H1 (cell line): Measurements from ENCODE around the gene XK. TPM values are rescaled to one million over a fixed set of nuclear protein-coding genes. Genes with fewer than 3 reads are reported as not detected.

Experiments used
- CTCF ChIA-PET: fragments of 300-600 bp; sonication (Branson Sonifier 250); formaldehyde crosslinking; loops from one replicate; lab custom pipeline; 2021; ENCODE audit not compliant: partially characterized antibody; lab: Charles Lee
- POLR2A ChIA-PET: fragments of 300-600 bp; sonication (Branson Sonifier 250); formaldehyde crosslinking; loops from one replicate; lab custom pipeline; 2021; ENCODE audit warnings: inconsistent platforms; ENCODE audit not compliant: partially characterized antibody; lab: Charles Lee
- DNase-seq, 2 experiments: peaks; one replicate each; pipeline versions ENCODE4 v3.0.0 to v3.0.0-alpha.2; 2010 to 2022; ENCODE audit warnings: low spot score in 2 of 2, low read depth in 1 of 2, mixed read lengths in 1 of 2
- FAIRE-seq: peaks from 2 replicates; lab custom pipeline; 2011; peaks lifted over from hg19 to GRCh38; lab: Jason Lieb, UNC
- H2AFZ ChIP-seq: 2 replicates; pipeline ENCODE4 v1.8.1; 2012; ENCODE audit warnings: low read length, inconsistent platforms
- H2AK5ac ChIP-seq: 2 replicates; pipeline ENCODE4 v1.6.1; 2013; ENCODE audit warnings: low read depth, low read length
- H2BK120ac ChIP-seq: replicated peaks from 2 replicates; pipeline ENCODE3; 2013; ENCODE audit warnings: low read depth, low read length, inconsistent platforms
- H2BK12ac ChIP-seq: 2 replicates; pipeline ENCODE4 v1.6.1; 2013; ENCODE audit warnings: low read depth, low read length
- H2BK15ac ChIP-seq: 2 replicates; pipeline ENCODE4 v1.6.1; 2013; ENCODE audit warnings: low read length
- H2BK20ac ChIP-seq: 2 replicates; pipeline ENCODE4 v1.6.1; 2013; ENCODE audit warnings: low read length
- H2BK5ac ChIP-seq: 2 replicates; pipeline ENCODE4 v1.6.1; 2013; ENCODE audit warnings: low read depth, low read length
- H3K14ac ChIP-seq: 2 replicates; pipeline ENCODE4 v1.6.1; 2013; ENCODE audit warnings: inconsistent platforms; ENCODE audit not compliant: insufficient read length
- H3K18ac ChIP-seq: 2 replicates; pipeline ENCODE4 v1.6.1; 2013; ENCODE audit warnings: low read length; ENCODE audit errors: extremely low read depth
- H3K23ac ChIP-seq: 2 replicates; pipeline ENCODE4 v1.6.1; 2013; ENCODE audit warnings: inconsistent platforms; ENCODE audit not compliant: insufficient read length
- H3K23me2 ChIP-seq: 2 replicates; pipeline ENCODE4 v1.6.1; 2013; ENCODE audit warnings: low read depth, low read length
- H3K27ac ChIP-seq: 2 replicates; pipeline ENCODE4 v1.6.1; 2011; ENCODE audit warnings: low read depth, low read length, inconsistent platforms
- H3K27me3 ChIP-seq, 4 experiments: replicated peaks in 1 of 4; 1 replicate in 1 of 4; 2 replicates in 3 of 4; pipeline versions ENCODE4 v1.6.1 to v1.8.1; 2011 to 2013; ENCODE audit warnings: low read length in 3 of 4, mild to moderate bottlenecking in 3 of 4, inconsistent platforms in 2 of 4, mixed read lengths in 2 of 4, moderate library complexity in 1 of 4; ENCODE audit not compliant: control insufficient read depth in 3 of 4, insufficient read depth in 3 of 4; ENCODE audit errors: extremely low read depth in 1 of 4
- H3K36me3 ChIP-seq, 4 experiments: 2 replicates each; pipeline versions ENCODE4 v1.6.1 to v1.8.1; 2011 to 2013; ENCODE audit warnings: mild to moderate bottlenecking in 4 of 4, low read length in 3 of 4, moderate library complexity in 2 of 4, control low read depth in 1 of 4, inconsistent platforms in 1 of 4; ENCODE audit not compliant: insufficient read depth in 4 of 4, control insufficient read depth in 2 of 4
- H3K4ac ChIP-seq: replicated peaks from 2 replicates; pipeline ENCODE3; 2013; ENCODE audit warnings: low read length, low read depth, mixed read lengths, inconsistent platforms; ENCODE audit not compliant: insufficient read length
- H3K4me1 ChIP-seq, 4 experiments: replicated peaks in 1 of 4; 1 replicate in 1 of 4; 2 replicates in 3 of 4; pipeline versions ENCODE4 v1.6.1 to v1.8.1; 2011 to 2013; ENCODE audit warnings: low read length in 3 of 4, inconsistent platforms in 2 of 4, mixed read lengths in 1 of 4; ENCODE audit not compliant: insufficient read depth in 4 of 4, control insufficient read depth in 3 of 4
- H3K4me2 ChIP-seq, 2 experiments: 2 replicates each; pipeline versions ENCODE4 v1.6.1 to v1.8.1; 2011 to 2013; ENCODE audit warnings: low read depth in 2 of 2, low read length in 2 of 2, control low read depth in 1 of 2, inconsistent platforms in 1 of 2, mild to moderate bottlenecking in 1 of 2; ENCODE audit not compliant: insufficient read depth in 1 of 2
- H3K4me3 ChIP-seq, 4 experiments: fragments of 200-600, 300-600 bp in 1 of 4; sonication (generic), shearing (Covaris generic), sonication (Bioruptor Twin) in 1 of 4; 2 replicates each; pipeline versions ENCODE4 v1.5.1 to v1.8.1; 2011 to 2016; ENCODE audit warnings: low read length in 4 of 4, low read depth in 3 of 4, control low read depth in 2 of 4, inconsistent platforms in 2 of 4, mild to moderate bottlenecking in 2 of 4, mixed read lengths in 1 of 4, moderate library complexity in 1 of 4; ENCODE audit not compliant: insufficient read depth in 2 of 4; ENCODE audit errors: extremely low read depth in 1 of 4
- H3K56ac ChIP-seq: replicated peaks from 2 replicates; pipeline ENCODE3; 2013; ENCODE audit warnings: low read depth, mild to moderate bottlenecking, mixed read lengths, low read length, inconsistent platforms; ENCODE audit not compliant: insufficient read length
- H3K79me1 ChIP-seq: 2 replicates; pipeline ENCODE4 v1.6.1; 2013; ENCODE audit warnings: low read depth, low read length, control low read depth
- H3K79me2 ChIP-seq, 2 experiments: 2 replicates each; pipeline versions ENCODE4 v1.6.1 to v1.8.1; 2012 to 2013; ENCODE audit warnings: low read length in 2 of 2, mild to moderate bottlenecking in 2 of 2, inconsistent platforms in 1 of 2; ENCODE audit not compliant: insufficient read depth in 2 of 2, control insufficient read depth in 1 of 2
- H3K9ac ChIP-seq, 4 experiments: replicated peaks in 1 of 4; 1 replicate in 1 of 4; 2 replicates in 3 of 4; pipeline versions ENCODE4 v1.6.1 to v1.8.1; 2011 to 2013; ENCODE audit warnings: low read depth in 3 of 4, low read length in 3 of 4, control low read depth in 2 of 4, mild to moderate bottlenecking in 2 of 4, moderate library complexity in 2 of 4, inconsistent platforms in 1 of 4; ENCODE audit errors: extremely low read depth in 1 of 4
- H3K9me3 ChIP-seq, 2 experiments: 2 replicates each; pipeline versions ENCODE4 v1.6.1 to v1.8.1; 2012 to 2013; ENCODE audit warnings: mild to moderate bottlenecking in 2 of 2, moderate library complexity in 2 of 2, control low read depth in 1 of 2, inconsistent platforms in 1 of 2, low read depth in 1 of 2, low read length in 1 of 2, mixed read lengths in 1 of 2; ENCODE audit not compliant: insufficient read depth in 2 of 2
- H4K20me1 ChIP-seq, 2 experiments: replicated peaks in 1 of 2; 2 replicates each; pipeline versions ENCODE3 to v1.8.1; 2011 to 2013; ENCODE audit warnings: inconsistent platforms in 2 of 2, low read length in 2 of 2, mild to moderate bottlenecking in 1 of 2; ENCODE audit not compliant: insufficient read depth in 2 of 2, control insufficient read depth in 1 of 2
- H4K5ac ChIP-seq: 2 replicates; pipeline ENCODE4 v1.6.1; 2013; ENCODE audit warnings: low read length, low read depth, mixed read lengths, inconsistent platforms; ENCODE audit not compliant: insufficient read length
- H4K8ac ChIP-seq: 2 replicates; pipeline ENCODE4 v1.8.0; 2013; ENCODE audit warnings: mild to moderate bottlenecking, moderate library complexity, low read length, inconsistent platforms; ENCODE audit not compliant: insufficient read depth; ENCODE audit errors: extremely low read depth
- H4K91ac ChIP-seq: replicated peaks from 2 replicates; pipeline ENCODE3; 2013; ENCODE audit warnings: low read length, mixed read lengths, inconsistent platforms; ENCODE audit not compliant: insufficient read length
- CREB1 ChIP-seq: IDR thresholded peaks from 2 replicates; pipeline ENCODE4 v1.6.1; 2012; ENCODE audit warnings: inconsistent platforms
- KDM5A ChIP-seq: fragments of 200-600 bp; IDR thresholded peaks from 2 replicates; pipeline ENCODE4 v1.7.1; 2012; ENCODE audit warnings: mild to moderate bottlenecking, low read length, inconsistent platforms, mixed read lengths
- MAFK ChIP-seq: IDR thresholded peaks from 2 replicates; pipeline ENCODE4 v1.6.1; 2012; ENCODE audit warnings: low read depth, mild to moderate bottlenecking, improper control_type of control experiment, low read length
- SIRT6 ChIP-seq: IDR thresholded peaks from one replicate; pipeline ENCODE4 v1.7.1; 2012; ENCODE audit warnings: low read length, inconsistent platforms
- SP1 ChIP-seq: IDR thresholded peaks from 2 replicates; pipeline ENCODE4 v1.6.1; 2011; ENCODE audit warnings: low read depth, low read length
- SP2 ChIP-seq: IDR thresholded peaks from 2 replicates; pipeline ENCODE4 v1.6.1; 2012; ENCODE audit warnings: mild to moderate bottlenecking, low read length, inconsistent platforms
- WGBS, 2 experiments: shearing (Covaris generic) in 1 of 2; methylation state at CpG; one replicate each; pipeline versions ENCODE4 v1.1.6 to v1.1.7; 2013 to 2015; ENCODE audit warnings: low lambda C conversion rate in 2 of 2, mixed read lengths in 2 of 2, inconsistent platforms in 1 of 2, low coverage in 1 of 2, missing lambda C conversion rate in 1 of 2; ENCODE audit not compliant: insufficient replicate concordance in 2 of 2, insufficient coverage in 1 of 2, insufficient read length in 1 of 2; ENCODE audit errors: extremely low coverage in 1 of 2, missing lambda C conversion rate in 1 of 2; 5-methylcytosine and 5-hydroxymethylcytosine counted together
- polyA plus RNA-seq, 7 experiments: library from polyadenylated mRNA; depleted of rRNA in 3 of 7; stranded (reverse) in 5 of 7; unstranded in 2 of 7; fragments of >200 nt in 5 of 7; fragments of 200-250 nt in 2 of 7; gene quantifications; 1 replicate in 5 of 7; 2 replicates in 1 of 7; 4 replicates in 1 of 7; pipeline versions ENCODE4 v1.2.1 to v1.2.3, GENCODE V29; 2011 to 2013; ENCODE audit warnings: missing spikeins in 2 of 7, mixed read lengths in 2 of 7
- total RNA-seq: library from RNA; stranded (reverse); fragmentation: NEBNext Ultra II Directional; extraction: Animal tissue kit (Norgen Biotek cat#: 25700); gene quantifications from 2 replicates; pipeline ENCODE4 v1.2.1, GENCODE V29; 2021

The XK gene
- total and polyA plus RNA-seq, 2 of the 8 experiments (the other 6 are each of a cell fraction or from before 2014, with no cell fraction given): 0.76 to 0.84 TPM

GRCh38 chrX:37753384-37753783, 67.8 kb downstream of the XK start:
- Histone ChIP-seq H3K36me3 (no peaks in the 10 kb centered on the region), H2BK120ac (no peak overlapping the region), H3K9ac (no peak overlapping the region), H4K5ac (no peak overlapping the region), H3K4me3 (no peak overlapping the region), H3K18ac (no peak overlapping the region), H3K27me3 (no peaks in the 10 kb centered on the region), H3K14ac (no peak overlapping the region), H2BK15ac (no peak overlapping the region), H3K4me1 (no peaks in the 10 kb centered on the region), H3K27ac (no peak overlapping the region), H2BK5ac (no peak overlapping the region), H2AK5ac (no peak overlapping the region), H3K23ac (no peak overlapping the region), H3K4ac (no peak overlapping the region), H2BK20ac (no peak overlapping the region), H3K79me2 (no peaks in the 10 kb centered on the region), H3K56ac (no peak overlapping the region), H3K79me1 (no peaks in the 10 kb centered on the region), H4K8ac (no peak overlapping the region), H4K20me1 (no peaks in the 10 kb centered on the region), H3K9me3 (no peaks in the 10 kb centered on the region), H2AFZ (no peak overlapping the region), H3K23me2 (no peaks in the 10 kb centered on the region), H2BK12ac (no peak overlapping the region), H4K91ac (no peak overlapping the region), H3K4me2 (no peak overlapping the region)
- POLR2A ChIA-PET: no interaction called here
- DNase-seq (no peak), FAIRE-seq (no peak)
- WGBS, 2 experiments: 100% methylated on average over 2 of the region's 2 CpGs; no CpG with 5 or more reads in 1 of the 2 experiments
- CTCF ChIA-PET: interaction anchor here (1.0 to 1.7 kb wide), 3 partner anchors 8 to 413 kb away, joined by 4 to 10 read pairs (median 4); no protein-coding TSS in a partner anchor
- TF ChIP-seq SP2 (no peak), CREB1 (no peak), KDM5A (no peak), MAFK (no peak), SP1 (no peak), SIRT6 (no peak)
